PC-3 (cell line): ENCODE results near the gene CENPE. TPM values are rescaled to one million over a fixed set of nuclear protein-coding genes. Genes with fewer than 3 reads are reported as not detected.

Experiments used
- ATAC-seq: fragments of 200-7000 bp; cut with Tn5 transposase; 2 replicates; pipeline ENCODE4 v1.9.1; 2020; ENCODE audit warnings: mild to moderate bottlenecking, moderate library complexity
- BruUV-seq: library from RNA; stranded (reverse); fragments of 400-500 nt; replicated peaks from 2 replicates; lab custom pipeline; 2021; lab: Mats Ljungman, UMichigan
- CTCF ChIA-PET: fragments of 300-600 bp; sonication (Branson Sonifier 250); formaldehyde crosslinking; loops from one replicate; lab custom pipeline; 2022; ENCODE audit warnings: antibody characterized with exemption; lab: Charles Lee
- POLR2A ChIA-PET: fragments of 300-600 bp; sonication (Branson Sonifier 250); formaldehyde crosslinking; loops from one replicate; lab custom pipeline; 2022; ENCODE audit warnings: antibody characterized with exemption; ENCODE audit not compliant: unreplicated experiment; lab: Charles Lee
- DNase-seq: peaks from one replicate; pipeline ENCODE4 v3.0.0-alpha.2; 2015
- H2AFZ ChIP-seq: fragments of 300-600 bp; sonication (generic); 2 replicates; pipeline ENCODE4 v1.6.0; 2016; ENCODE audit warnings: antibody characterized with exemption, low read length
- H3F3A ChIP-seq: fragments of 300-600 bp; sonication (generic); one replicate; pipeline ENCODE4 v1.6.0; 2017; ENCODE audit warnings: antibody characterized with exemption, low read length, control low read depth, mild to moderate bottlenecking; ENCODE audit not compliant: unreplicated experiment
- H3K27ac ChIP-seq: fragments of 300-600 bp; sonication (generic); 2 replicates; pipeline ENCODE4 v1.5.1; 2016; ENCODE audit warnings: mild to moderate bottlenecking, low read length
- H3K27me3 ChIP-seq: fragments of 300-600 bp; sonication (generic); 2 replicates; pipeline ENCODE4 v1.6.1; 2016; ENCODE audit warnings: low read length, mixed read lengths
- H3K36me3 ChIP-seq: fragments of 300-600 bp; sonication (generic); 2 replicates; pipeline ENCODE4 v1.6.1; 2016; ENCODE audit warnings: low read depth, mixed run types, low read length, mixed read lengths
- H3K4me1 ChIP-seq: fragments of 300-600 bp; sonication (generic); 2 replicates; pipeline ENCODE4 v1.5.1; 2016; ENCODE audit warnings: low read length; ENCODE audit not compliant: insufficient read depth
- H3K4me2 ChIP-seq: fragments of 300-600 bp; sonication (generic); 2 replicates; pipeline ENCODE4 v1.6.0; 2016; ENCODE audit warnings: low read length
- H3K4me3 ChIP-seq: fragments of 300-600 bp; sonication (generic); 2 replicates; pipeline ENCODE4 v1.5.1; 2016; ENCODE audit warnings: mild to moderate bottlenecking, low read length, mixed read lengths
- H3K79me2 ChIP-seq: fragments of 300-600 bp; sonication (generic); 2 replicates; pipeline ENCODE4 v1.6.1; 2017; ENCODE audit warnings: low read length, mixed read lengths
- H3K9ac ChIP-seq: fragments of 300-600 bp; sonication (generic); 2 replicates; pipeline ENCODE4 v1.6.0; 2016; ENCODE audit warnings: mild to moderate bottlenecking, low read length
- H3K9me2 ChIP-seq: fragments of 300-600 bp; sonication (generic); replicated peaks from 2 replicates; pipeline ENCODE4 v1.6.1; 2016; ENCODE audit warnings: mixed run types, low read length, mixed read lengths
- H3K9me3 ChIP-seq: fragments of 300-600 bp; sonication (generic); 2 replicates; pipeline ENCODE4 v1.6.1; 2016; ENCODE audit warnings: low read length, mixed read lengths
- H4K20me1 ChIP-seq: fragments of 300-600 bp; sonication (generic); 2 replicates; pipeline ENCODE4 v1.6.1; 2016; ENCODE audit warnings: low read length, mixed read lengths
- EZH2 ChIP-seq: fragments of 300-600 bp; sonication (generic); IDR thresholded peaks from one replicate; pipeline ENCODE4 v1.6.1; 2017; ENCODE audit warnings: antibody characterized with exemption, mild to moderate bottlenecking, low read length; ENCODE audit not compliant: unreplicated experiment
- EZH2phosphoT487 ChIP-seq: fragments of 300-600 bp; sonication (generic); IDR thresholded peaks from 2 replicates; pipeline ENCODE4 v1.6.1; 2018; ENCODE audit warnings: mild to moderate bottlenecking, antibody characterized with exemption, low read length, borderline replicate concordance
- intact Hi-C: fragments of 100-400 bp; cut with micrococcal nuclease; formaldehyde crosslinking; loops from 2 replicates; pipeline ENCODE4 v1.9.0; 2023
- total RNA-seq: library from RNA; depleted of rRNA; stranded (reverse); fragments of >200 nt; gene quantifications from 2 replicates; pipeline ENCODE4 v1.2.3, GENCODE V29; 2014
- TF ChIP-seq, protein P1 (sequence below): fragments of 300-600 bp; sonication (generic); conservative IDR thresholded peaks from 2 replicates; pipeline ENCODE4 v1.5.1; 2017; ENCODE audit warnings: antibody characterized with exemption, low read depth, mild to moderate bottlenecking, low read length

The CENPE gene
- total RNA-seq, 1 experiment from 2014 or later, result 17.3 TPM

DNA sequence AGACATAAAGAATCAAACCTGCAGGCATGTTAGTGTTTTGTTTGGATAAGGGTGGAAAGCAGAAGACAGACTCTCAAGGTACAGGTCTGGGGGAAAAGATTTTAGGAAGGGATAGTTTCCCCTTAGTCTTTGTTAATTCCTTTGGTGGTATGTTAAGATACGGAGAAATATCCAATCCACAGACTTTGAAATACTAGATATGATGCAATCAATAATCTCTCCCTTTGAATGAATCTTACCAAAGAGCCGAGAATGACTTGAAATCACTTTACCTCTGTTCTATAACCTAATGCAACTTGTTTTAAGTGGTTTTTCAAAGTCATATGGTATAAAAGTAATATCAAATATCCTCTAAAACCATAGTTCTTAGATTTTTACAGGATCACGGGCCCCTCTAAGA, 93.3 kb downstream of the CENPE start:
- DNase-seq (no peak), ATAC-seq (no peak)
- Histone ChIP-seq H3K9me2 (no peaks in the 10 kb centered on the region), H2AFZ (no peak overlapping the region), H3K4me3 (no peak overlapping the region), H3K4me1 (0 out of 2 replicates have a peak, but pooled peaks cover 5% of the 10 kb centered on the region), H3K36me3 (peaks cover 23% of the 10 kb centered on the region; the same call in 1 of the 2 replicates), H3F3A (no peaks in the 10 kb centered on the region), H3K4me2 (no peak overlapping the region), H3K27ac (no peak overlapping the region), H3K9me3 (no peaks in the 10 kb centered on the region), H3K9ac (no peak overlapping the region), H3K27me3 (no peaks in the 10 kb centered on the region), H4K20me1 (no peaks in the 10 kb centered on the region), H3K79me2 (no peaks in the 10 kb centered on the region)
- POLR2A ChIA-PET, result interaction anchor here (0.5 kb wide), 1 partner anchor 49 kb away, joined by 4 read pairs; no protein-coding TSS in a partner anchor
- intact Hi-C loops, result no loop called here
- CTCF ChIA-PET, result no interaction called here
- TF ChIP-seq EZH2 (no peak), EZH2phosphoT487 (no peak)
- TF ChIP-seq, protein P1, sequence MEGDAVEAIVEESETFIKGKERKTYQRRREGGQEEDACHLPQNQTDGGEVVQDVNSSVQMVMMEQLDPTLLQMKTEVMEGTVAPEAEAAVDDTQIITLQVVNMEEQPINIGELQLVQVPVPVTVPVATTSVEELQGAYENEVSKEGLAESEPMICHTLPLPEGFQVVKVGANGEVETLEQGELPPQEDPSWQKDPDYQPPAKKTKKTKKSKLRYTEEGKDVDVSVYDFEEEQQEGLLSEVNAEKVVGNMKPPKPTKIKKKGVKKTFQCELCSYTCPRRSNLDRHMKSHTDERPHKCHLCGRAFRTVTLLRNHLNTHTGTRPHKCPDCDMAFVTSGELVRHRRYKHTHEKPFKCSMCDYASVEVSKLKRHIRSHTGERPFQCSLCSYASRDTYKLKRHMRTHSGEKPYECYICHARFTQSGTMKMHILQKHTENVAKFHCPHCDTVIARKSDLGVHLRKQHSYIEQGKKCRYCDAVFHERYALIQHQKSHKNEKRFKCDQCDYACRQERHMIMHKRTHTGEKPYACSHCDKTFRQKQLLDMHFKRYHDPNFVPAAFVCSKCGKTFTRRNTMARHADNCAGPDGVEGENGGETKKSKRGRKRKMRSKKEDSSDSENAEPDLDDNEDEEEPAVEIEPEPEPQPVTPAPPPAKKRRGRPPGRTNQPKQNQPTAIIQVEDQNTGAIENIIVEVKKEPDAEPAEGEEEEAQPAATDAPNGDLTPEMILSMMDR, result no peak
- no TSS peak for BruUV-seq

DNA sequence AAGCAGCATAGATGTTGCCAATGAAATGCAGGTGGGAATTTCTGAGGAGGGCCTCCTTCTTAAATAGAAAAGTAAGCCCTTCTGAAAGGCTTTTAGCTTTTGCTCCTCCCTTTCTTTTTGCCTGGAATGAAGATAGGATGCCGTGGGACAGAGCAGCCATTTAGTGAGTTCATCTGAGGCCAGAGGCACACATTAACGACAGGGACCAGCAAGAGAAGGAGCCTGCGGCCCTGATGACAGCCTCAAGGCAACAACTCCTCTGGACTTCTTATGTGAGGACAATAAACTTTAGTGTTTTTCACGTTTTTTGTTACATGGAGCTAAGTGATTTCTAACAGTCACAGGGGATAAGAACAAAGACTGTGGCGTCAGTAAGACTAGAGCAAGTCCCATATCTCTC, 97.5 kb downstream of the CENPE start:
- H3K27ac ChIP-seq, result no peak overlapping the region
- DNase-seq (no peak), ATAC-seq (no peak)
- H3K79me2 ChIP-seq, result no peaks in the 10 kb centered on the region
- ChIA-PET CTCF (interaction anchor here (0.6 kb wide), 1 partner anchor 683 kb away, joined by 4 read pairs; no protein-coding TSS in a partner anchor), POLR2A (no interaction called here)
- no TSS peak for BruUV-seq
- no peak overlapping the region for H3K9ac ChIP-seq
- peaks cover 9% of the 10 kb centered on the region; the same call in 1 of the 2 replicates for H3K4me1 ChIP-seq
- no peaks in the 10 kb centered on the region for H3F3A ChIP-seq
- no peaks in the 10 kb centered on the region for H3K27me3 ChIP-seq
- H4K20me1 ChIP-seq, result no peaks in the 10 kb centered on the region
- intact Hi-C loops, result no loop called here
- no peak overlapping the region for H3K4me2 ChIP-seq
- no peaks in the 10 kb centered on the region for H3K9me2 ChIP-seq
- H3K4me3 ChIP-seq, result no peak overlapping the region
- H3K36me3 ChIP-seq, result no peaks in the 10 kb centered on the region
- no peaks in the 10 kb centered on the region for H3K9me3 ChIP-seq
- TF ChIP-seq, protein P1, result no peak
- no peak for TF ChIP-seq EZH2phosphoT487
- TF ChIP-seq EZH2, result no peak
- H2AFZ ChIP-seq, result peak overlapping the region; percentile 22; the same call in 1 of the 2 replicates

DNA sequence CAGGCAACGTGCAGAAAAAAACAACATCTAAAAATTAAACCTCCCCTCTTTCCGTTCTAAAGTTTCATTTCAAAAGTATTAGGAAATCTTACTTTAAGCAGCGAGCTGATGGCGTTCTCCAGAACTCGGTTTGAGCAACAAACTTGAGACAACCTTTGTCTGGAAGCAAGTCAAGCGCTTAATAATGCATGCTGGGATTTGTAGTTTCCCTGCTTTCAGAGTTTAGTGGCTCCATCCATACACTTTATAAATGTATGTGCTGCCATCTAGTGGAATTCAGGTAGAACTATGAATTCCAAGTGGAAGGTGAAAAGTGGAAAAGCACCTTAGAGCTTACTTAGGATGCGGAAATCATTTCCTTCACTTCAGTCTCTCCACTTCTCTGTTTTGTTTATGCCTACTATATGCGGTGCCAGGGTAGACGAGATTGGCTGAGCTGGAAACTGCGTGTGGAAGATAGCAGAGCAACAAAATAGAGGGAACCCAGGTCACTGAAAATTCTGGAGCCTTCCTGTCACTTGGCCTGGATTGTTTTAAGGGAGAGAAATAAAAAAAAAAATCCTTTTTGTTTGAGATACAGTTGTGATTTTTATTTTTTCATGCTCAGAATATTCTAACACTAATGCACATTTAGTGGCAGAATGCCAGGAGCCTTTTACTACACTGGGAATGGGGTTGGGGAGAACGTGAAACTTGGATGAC, 98.3 kb downstream of the CENPE start, which contains the start of gene BDH2:
Gene BDH2, minus strand, starts transcription at position 144 of the 702 bp plus-strand sequence. CDS start 3,580 bp downstream, outside the sequence.
- Histone ChIP-seq H3K9me2 (no peaks in the 10 kb centered on the region), H3K4me3 (peak within 1 kb of the TSS; percentile 68), H3K27ac (no peak within 1 kb of the TSS), H3F3A (no peaks in the 10 kb centered on the region), H3K9ac (peak within 1 kb of the TSS; percentile 30; the same call in 1 of the 2 replicates), H2AFZ (peak within 1 kb of the TSS; percentile 89), H3K9me3 (no peaks in the 10 kb centered on the region), H3K4me2 (peak within 1 kb of the TSS; percentile 82), H4K20me1 (no peaks in the 10 kb centered on the region), H3K4me1 (peaks cover 9% of the 10 kb centered on the region; the same call in 1 of the 2 replicates), H3K27me3 (no peaks in the 10 kb centered on the region), H3K36me3 (no peaks in the 10 kb centered on the region), H3K79me2 (no peaks in the 10 kb centered on the region)
- ChIA-PET POLR2A (interaction anchor here (0.7 kb wide), 1 partner anchor 91 kb away, joined by 3 read pairs; no protein-coding TSS in a partner anchor), CTCF (interaction anchor here (0.6 to 1.2 kb wide), 6 partner anchors 38 to 897 kb away, joined by 3 to 5 read pairs (median 3); no protein-coding TSS in a partner anchor)
- TF ChIP-seq, protein P1, result peak; percentile 74
- no peak for TF ChIP-seq EZH2phosphoT487
- ATAC-seq (peak; percentile 93), DNase-seq (peak; percentile 89)
- BruUV-seq, result no TSS peak
- intact Hi-C loops, result loop anchor here (1.0 to 10.0 kb wide), 2 partner anchors 275 to 667 kb away; partner anchors contain the start of gene UBE2D3
